Chondrocyte (in vitro differentiated cells): ENCODE data around the gene TMEM269. TPM values are rescaled to one million over a fixed set of nuclear protein-coding genes. Genes with fewer than 3 reads are reported as not detected.

ENCODE experiments used
- DNase-seq: peaks from one replicate; pipeline ENCODE4 v3.0.0; 2021; ENCODE audit warnings: mixed read lengths, low spot score
- H3K27ac Mint-ChIP-seq: one replicate; pipeline ENCODE4 v1.8.0; 2021; ENCODE audit warnings: mild to moderate bottlenecking, moderate library complexity, mixed read lengths; ENCODE audit not compliant: unreplicated experiment
- H3K27me3 Mint-ChIP-seq: 2 replicates; pipeline ENCODE4 v1.8.0; 2021; ENCODE audit warnings: low read depth, mixed read lengths
- H3K36me3 Mint-ChIP-seq: 2 replicates; pipeline ENCODE4 v1.8.0; 2021; ENCODE audit warnings: low read depth, mixed read lengths
- H3K4me1 Mint-ChIP-seq: 2 replicates; pipeline ENCODE4 v1.8.0; 2021; ENCODE audit warnings: low read depth, mild to moderate bottlenecking, mixed read lengths
- H3K4me3 Mint-ChIP-seq: one replicate; pipeline ENCODE4 v1.8.0; 2021; ENCODE audit warnings: mild to moderate bottlenecking, moderate library complexity, mixed read lengths; ENCODE audit not compliant: unreplicated experiment
- H3K9me3 Mint-ChIP-seq: 2 replicates; pipeline ENCODE4 v1.8.0; 2021; ENCODE audit warnings: low read depth, mixed read lengths
- CTCF ChIP-seq: fragments of 200-600 bp; sonication (generic); IDR thresholded peaks from 2 replicates; pipeline ENCODE4 v1.5.0; 2021; ENCODE audit warnings: antibody characterized with exemption, mild to moderate bottlenecking, moderate library complexity
- total RNA-seq: library from RNA; stranded (reverse); gene quantifications from 3 replicates; pipeline ENCODE4 v1.2.1, GENCODE V29; 2021

The TMEM269 gene
- total RNA-seq, 1 donor from 2014 or later: 0.20 TPM

GRCh38 chr1:42837709-42838108 lies 52.9 kb downstream of the TMEM269 start:
- no peak for DNase-seq
- no peak for TF ChIP-seq CTCF
- Mint-ChIP-seq H3K27ac (no peak overlapping the region), H3K9me3 (no peaks in the 10 kb centered on the region), H3K4me1 (no peaks in the 10 kb centered on the region), H3K4me3 (no peak overlapping the region), H3K27me3 (no peaks in the 10 kb centered on the region), H3K36me3 (peaks cover 22% of the 10 kb centered on the region)

DNA sequence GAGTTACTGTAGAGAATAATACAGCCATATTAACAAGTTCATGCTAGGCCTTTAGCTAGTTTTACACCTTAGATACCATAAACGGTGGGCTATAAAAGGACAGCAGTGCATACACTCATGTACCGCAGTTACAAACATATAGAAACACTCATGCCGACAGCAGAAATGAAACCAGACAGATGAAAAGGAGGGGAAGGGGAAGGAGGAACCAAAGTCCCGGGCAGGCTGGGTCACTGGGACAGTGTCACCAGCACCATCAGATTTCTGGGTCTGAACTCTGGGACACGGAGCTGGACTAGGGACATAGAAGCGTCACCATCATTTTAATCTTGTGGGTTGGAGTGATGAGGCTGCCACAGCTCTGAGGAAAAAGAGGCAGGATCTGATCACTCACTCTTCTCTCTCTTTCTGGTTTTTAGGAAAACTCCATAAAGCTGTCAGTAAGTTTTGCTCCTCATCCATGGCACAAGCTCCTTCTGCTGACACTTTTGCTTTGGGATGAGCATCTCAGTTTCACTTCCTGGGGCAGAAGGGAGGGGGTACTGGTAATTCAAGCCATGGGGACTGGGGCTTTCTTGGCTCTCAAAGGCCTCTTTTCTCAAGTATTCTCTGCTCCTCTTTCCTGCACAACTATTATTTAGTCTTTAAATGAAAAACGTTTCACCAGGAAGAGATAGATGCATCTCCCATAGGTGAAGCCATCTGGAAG lies 53.8 kb downstream of the TMEM269 start:
- no peaks in the 10 kb centered on the region for H3K9me3 Mint-ChIP-seq
- H3K27me3 Mint-ChIP-seq: no peaks in the 10 kb centered on the region
- H3K4me1 Mint-ChIP-seq: no peaks in the 10 kb centered on the region
- H3K4me3 Mint-ChIP-seq: no peak overlapping the region
- TF ChIP-seq CTCF: no peak
- DNase-seq: no peak
- H3K36me3 Mint-ChIP-seq: peaks cover 29% of the 10 kb centered on the region
- no peak overlapping the region for H3K27ac Mint-ChIP-seq

DNA sequence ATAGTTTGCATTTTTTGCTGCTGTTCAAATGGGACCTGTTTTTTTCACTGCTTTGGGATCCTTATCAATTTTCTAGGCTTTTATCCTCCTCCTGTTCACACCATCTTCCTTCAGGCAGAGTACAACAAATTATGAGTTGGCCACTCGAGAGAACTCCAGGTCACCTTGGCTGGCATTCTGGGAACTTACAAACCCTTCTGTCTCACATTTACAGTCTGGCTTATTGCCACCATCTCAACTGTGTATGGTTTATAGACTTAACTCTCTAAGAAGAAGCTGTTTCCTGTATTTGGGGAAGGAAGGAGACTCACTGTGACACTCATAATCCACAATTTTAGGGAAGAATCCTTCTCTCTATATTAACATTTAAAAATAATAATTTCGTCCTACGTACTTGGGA lies 56.2 kb downstream of the TMEM269 start:
- peaks cover 24% of the 10 kb centered on the region for H3K36me3 Mint-ChIP-seq
- no peak for TF ChIP-seq CTCF
- H3K4me1 Mint-ChIP-seq: peaks cover 4% of the 10 kb centered on the region
- H3K27me3 Mint-ChIP-seq: no peaks in the 10 kb centered on the region
- DNase-seq: no peak
- H3K27ac Mint-ChIP-seq: no peak overlapping the region
- H3K4me3 Mint-ChIP-seq: no peak overlapping the region
- H3K9me3 Mint-ChIP-seq: no peaks in the 10 kb centered on the region

DNA sequence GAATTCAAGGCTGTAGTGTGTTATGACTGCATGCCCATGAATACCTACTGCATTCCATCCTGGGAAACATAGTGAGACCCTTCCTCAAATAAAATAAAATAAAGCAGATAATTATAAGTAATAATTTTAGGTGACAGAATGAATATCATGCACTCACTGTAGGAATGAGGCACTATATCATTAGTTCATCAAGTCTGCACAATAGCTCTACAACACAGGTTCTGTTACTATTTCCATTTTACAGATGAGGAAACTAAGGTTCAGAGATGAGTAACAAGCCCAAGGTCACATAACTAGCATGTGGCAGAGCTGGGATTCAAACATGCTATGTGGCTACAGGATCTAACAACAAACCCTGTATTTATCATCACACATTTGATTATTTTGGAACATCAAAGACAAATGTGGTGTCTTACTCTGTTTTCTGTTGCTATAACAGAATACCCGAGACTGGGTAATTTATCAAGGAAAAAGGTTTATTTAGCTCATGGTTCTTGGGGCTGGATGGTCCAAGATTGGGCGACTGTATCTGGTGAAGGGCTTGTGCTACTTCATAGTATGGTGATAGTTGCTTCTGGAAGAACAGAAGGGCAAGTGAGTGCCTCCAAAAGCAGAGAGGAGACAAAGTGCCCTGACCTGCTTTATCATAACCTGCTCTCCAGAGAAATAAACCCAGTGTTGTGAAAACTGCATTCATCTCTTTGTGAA lies 56.8 kb downstream of the TMEM269 start:
- H3K27me3 Mint-ChIP-seq: no peaks in the 10 kb centered on the region
- TF ChIP-seq CTCF: no peak
- peaks cover 6% of the 10 kb centered on the region for H3K4me1 Mint-ChIP-seq
- no peak overlapping the region for H3K4me3 Mint-ChIP-seq
- no peak overlapping the region for H3K27ac Mint-ChIP-seq
- DNase-seq: no peak
- H3K36me3 Mint-ChIP-seq: peaks cover 21% of the 10 kb centered on the region
- H3K9me3 Mint-ChIP-seq: no peaks in the 10 kb centered on the region

- Mint-ChIP-seq H3K27ac (no peak overlapping the region), H3K36me3 (peaks cover 22% of the 10 kb centered on the region), H3K9me3 (no peaks in the 10 kb centered on the region), H3K4me3 (no peak overlapping the region), H3K27me3 (no peaks in the 10 kb centered on the region), H3K4me1 (peaks cover 23% of the 10 kb centered on the region)
- DNase-seq: no peak
- no peak for TF ChIP-seq CTCF
Observed at GRCh38 chr1:42844592-42845140, 59.9 kb downstream of the TMEM269 start.
